A549 (cell line): ENCODE results near the gene CTNNBL1. TPM values are rescaled to one million over a fixed set of nuclear protein-coding genes. Genes with fewer than 3 reads are reported as not detected.

Experiments used
- ATAC-seq, 2 experiments: fragments of 200-7000 bp in 1 of 2; fragments of >200 bp in 1 of 2; cut with Nextera tagmentation in 1 of 2; cut with Tn5 transposase in 1 of 2; 3 replicates each; pipeline versions ENCODE4 v1.8.0 to v1.9.1; 2018 to 2020; ENCODE audit warnings: mild to moderate bottlenecking in 1 of 2, moderate library complexity in 1 of 2
- CTCF ChIA-PET: fragments of 300-600 bp; sonication (Branson Sonifier 250); formaldehyde crosslinking; extraction: SDS; loops from one replicate; lab custom pipeline; 2021; ENCODE audit warnings: antibody characterized with exemption, inconsistent platforms; lab: Yijun Ruan, JAX
- POLR2A ChIA-PET: fragments of 350-600 bp; formaldehyde crosslinking; extraction: SDS; loops from one replicate; lab custom pipeline; 2021; ENCODE audit warnings: antibody characterized with exemption, inconsistent platforms; lab: Yijun Ruan, JAX
- DNase-seq, 2 experiments: peaks; one replicate each; pipeline versions ENCODE4 v3.0.0 to v3.0.0-alpha.2; 2011 to 2016; ENCODE audit warnings: low read depth in 1 of 2, low spot score in 1 of 2
- FAIRE-seq: peaks from 2 replicates; lab custom pipeline; 2011; peaks lifted over from hg19 to GRCh38; lab: Jason Lieb, UNC
- H3K27ac ChIP-seq, 2 experiments: fragments of >200 bp; sonication (Bioruptor Twin); formaldehyde crosslinking; 3 replicates each; pipeline ENCODE4 v1.5.1; 2016 to 2017
- H3K4me1 ChIP-seq: fragments of >200 bp; sonication (Bioruptor Twin); formaldehyde crosslinking; 3 replicates; pipeline ENCODE4 v1.6.1; 2016
- H3K4me2 ChIP-seq: fragments of >200 bp; sonication (Bioruptor Twin); formaldehyde crosslinking; 3 replicates; pipeline ENCODE4 v1.6.1; 2016
- H3K4me3 ChIP-seq: fragments of >200 bp; sonication (Bioruptor Twin); formaldehyde crosslinking; 3 replicates; pipeline ENCODE4 v1.5.1; 2016
- H3K9me3 ChIP-seq: fragments of >200 bp; sonication (Bioruptor Twin); formaldehyde crosslinking; 3 replicates; pipeline ENCODE4 v1.6.1; 2016
- ATOH8 ChIP-seq: fragments of 250-450 bp; sonication (Bioruptor Pico); IDR thresholded peaks from 2 replicates; pipeline ENCODE4 v1.5.0; 2020; ENCODE audit warnings: low read depth, mild to moderate bottlenecking, moderate library complexity
- CBX2 ChIP-seq: fragments of 200-600 bp; sonication (generic); IDR thresholded peaks from 2 replicates; pipeline ENCODE4 v1.6.1; 2016; ENCODE audit warnings: low read depth, mild to moderate bottlenecking, borderline replicate concordance
- CBX8 ChIP-seq: fragments of 200-600 bp; sonication (generic); IDR thresholded peaks from 2 replicates; pipeline ENCODE4 v1.6.1; 2016
- CHD4 ChIP-seq: fragments of 200-600 bp; sonication (generic); IDR thresholded peaks from 2 replicates; pipeline ENCODE4 v1.6.1; 2016; ENCODE audit warnings: antibody characterized with exemption, mild to moderate bottlenecking, borderline replicate concordance
- E2F6 ChIP-seq: IDR thresholded peaks from 2 replicates; pipeline ENCODE4 v1.6.1; 2012; ENCODE audit warnings: low read depth, borderline replicate concordance
- EHMT2 ChIP-seq: fragments of 200-600 bp; sonication (generic); IDR thresholded peaks from 2 replicates; pipeline ENCODE4 v1.6.1; 2016; ENCODE audit warnings: antibody characterized with exemption, low read depth, mild to moderate bottlenecking, moderate library complexity
- EP300 ChIP-seq, 2 experiments: fragments of >200 bp; sonication (Bioruptor Twin); formaldehyde crosslinking; IDR thresholded peaks; 2 replicates in 1 of 2; 3 replicates in 1 of 2; pipeline ENCODE4 v1.6.1; 2016 to 2017
- ESRRA ChIP-seq: fragments of 150-350 bp; IDR thresholded peaks from 2 replicates; pipeline ENCODE4 v1.6.1; 2014; ENCODE audit warnings: mild to moderate bottlenecking, low read length, borderline replicate concordance
- FOSL2 ChIP-seq, 2 experiments: fragments of 450-650 bp in 1 of 2; fragments of >200 bp in 1 of 2; sonication (Bioruptor Twin) in 1 of 2; formaldehyde crosslinking; IDR thresholded peaks; 2 replicates each; pipeline versions ENCODE4 v1.5.0 to v1.6.1; 2016 to 2020; ENCODE audit warnings: mild to moderate bottlenecking in 1 of 2, moderate library complexity in 1 of 2
- FOXS1 ChIP-seq: fragments of 250-450 bp; sonication (Bioruptor Pico); IDR thresholded peaks from 2 replicates; pipeline ENCODE4 v1.5.0; 2020; ENCODE audit warnings: mild to moderate bottlenecking, moderate library complexity
- HDAC2 ChIP-seq: fragments of 200-600 bp; sonication (generic); IDR thresholded peaks from 2 replicates; pipeline ENCODE4 v1.6.1; 2016
- HES2 ChIP-seq: fragments of >200 bp; sonication (Bioruptor Twin); formaldehyde crosslinking; IDR thresholded peaks from 2 replicates; pipeline ENCODE4 v1.6.1; 2016
- HMGXB4 ChIP-seq: fragments of 250-450 bp; sonication (Bioruptor Pico); IDR thresholded peaks from 2 replicates; pipeline ENCODE4 v1.5.0; 2021; ENCODE audit warnings: mild to moderate bottlenecking, moderate library complexity, borderline replicate concordance
- HOXB13 ChIP-seq: fragments of 250-450 bp; sonication (Bioruptor Pico); IDR thresholded peaks from 2 replicates; pipeline ENCODE4 v1.5.0; 2020; ENCODE audit warnings: low read depth, mild to moderate bottlenecking, moderate library complexity
- JUNB ChIP-seq: fragments of >200 bp; sonication (Bioruptor Twin); formaldehyde crosslinking; IDR thresholded peaks from 2 replicates; pipeline ENCODE4 v1.6.1; 2016
- MAFK ChIP-seq: fragments of 450-650 bp; IDR thresholded peaks from 2 replicates; pipeline ENCODE4 v1.6.1; 2014; ENCODE audit not compliant: partially characterized antibody
- MAX ChIP-seq: IDR thresholded peaks from 2 replicates; pipeline ENCODE4 v1.6.1; 2012
- MYC ChIP-seq: IDR thresholded peaks from 2 replicates; pipeline ENCODE4 v1.6.1; 2012; ENCODE audit warnings: mild to moderate bottlenecking, inconsistent platforms, low read length, improper control_type of control experiment, borderline replicate concordance
- NPAS2 ChIP-seq: fragments of 250-450 bp; sonication (Bioruptor Pico); IDR thresholded peaks from 2 replicates; pipeline ENCODE4 v1.8.0; 2022; ENCODE audit warnings: mild to moderate bottlenecking, moderate library complexity, borderline replicate concordance
- NR3C1 ChIP-seq: fragments of >200 bp; sonication (Bioruptor Twin); formaldehyde crosslinking; IDR thresholded peaks from 3 replicates; pipeline ENCODE4 v1.6.1; 2017
- RAD21 ChIP-seq, 2 experiments: fragments of >200 bp in 1 of 2; sonication (Bioruptor Twin) in 1 of 2; formaldehyde crosslinking in 1 of 2; IDR thresholded peaks in 1 of 2; conservative IDR thresholded peaks in 1 of 2; 2 replicates in 1 of 2; 3 replicates in 1 of 2; pipeline ENCODE4 v1.6.1; 2012 to 2018; ENCODE audit warnings: inconsistent platforms in 1 of 2
- RCOR1 ChIP-seq: fragments of 150-350 bp; IDR thresholded peaks from 2 replicates; pipeline ENCODE4 v1.6.1; 2014; ENCODE audit warnings: antibody characterized with exemption, low read length, low read depth
- REST ChIP-seq: fragments of 200-600 bp; sonication (generic); IDR thresholded peaks from 2 replicates; pipeline ENCODE4 v1.6.1; 2016; ENCODE audit warnings: antibody characterized with exemption, mild to moderate bottlenecking, moderate library complexity
- TFCP2L1 ChIP-seq: fragments of 250-450 bp; sonication (Bioruptor Pico); IDR thresholded peaks from 2 replicates; pipeline ENCODE4 v1.5.0; 2021; ENCODE audit warnings: mild to moderate bottlenecking
- USF2 ChIP-seq: fragments of 450-650 bp; IDR thresholded peaks from 2 replicates; pipeline ENCODE4 v1.6.1; 2014; ENCODE audit warnings: antibody characterized with exemption
- ZC3H11A ChIP-seq: fragments of 450-650 bp; IDR thresholded peaks from 2 replicates; pipeline ENCODE4 v1.6.1; 2014; ENCODE audit warnings: antibody characterized with exemption, mild to moderate bottlenecking
- WGBS: methylation state at CpG from one replicate; pipeline ENCODE4 v1.1.6; 2017; ENCODE audit errors: missing lambda C conversion rate; 5-methylcytosine and 5-hydroxymethylcytosine counted together
- polyA plus RNA-seq, 4 experiments: library from polyadenylated mRNA; depleted of rRNA in 3 of 4; stranded (reverse); fragments of >200 nt; fragmentation: RNase III in 1 of 4; extraction: RNeasy Plus Mini Kit Qiagen cat#74134 plus additional on column Dnase treatment in 1 of 4; gene quantifications; 2 replicates in 3 of 4; 3 replicates in 1 of 4; pipeline ENCODE4 v1.2.3, GENCODE V29; 2011 to 2017

The CTNNBL1 gene
- polyA plus RNA-seq, 2 of the 4 experiments (the other 2 are of a cell fraction) = 41.0 to 59.9 TPM

GRCh38 chr20:37816726-37817125 lies 122.9 kb downstream of the CTNNBL1 start:
- no peak for FAIRE-seq

GRCh38 chr20:37821696-37822095 lies 127.9 kb downstream of the CTNNBL1 start:
- CTCF ChIA-PET = no interaction called here
- TF ChIP-seq RAD21 (conservative IDR thresholded peaks at IDR 0.05 in 1 of 2, IDR thresholded peaks at IDR 0.05 in 1 of 2) (no peak), MAFK (no peak), MAX (no peak), USF2 (no peak), E2F6 (no peak), CBX8 (no peak), CHD4 (no peak), EP300 (IDR thresholded peaks at IDR 0.05) (no peak)
- H3K9me3 ChIP-seq = no peaks in the 10 kb centered on the region
- no peak overlapping the region for H3K4me2 ChIP-seq
- ATAC-seq = no peak
- H3K4me1 ChIP-seq = 0 out of 3 replicates have a peak, but pooled peaks cover 3% of the 10 kb centered on the region
- FAIRE-seq = no peak
- no peak overlapping the region for H3K27ac ChIP-seq
- no peak overlapping the region for H3K4me3 ChIP-seq
- DNase-seq = no peak
- POLR2A ChIA-PET = no interaction called here

More at GRCh38 chr20:37816726-37817125, 122.9 kb downstream of the CTNNBL1 start:
- no peaks in the 10 kb centered on the region for H3K9me3 ChIP-seq
- ATAC-seq (no peak), DNase-seq (no peak)
- CTCF ChIA-PET = interaction anchor here (1.0 to 1.3 kb wide), 2 partner anchors 8 to 10 kb away, joined by 3 read pairs; no protein-coding TSS in a partner anchor
- H3K4me2 ChIP-seq = no peak overlapping the region
- no peak overlapping the region for H3K27ac ChIP-seq
- H3K4me3 ChIP-seq = no peak overlapping the region
- no peak for TF ChIP-seq MAFK
- no peak for TF ChIP-seq ATOH8 (CRISPR knock-in tag)
- TF ChIP-seq TFCP2L1 (CRISPR knock-in tag) = no peak
- no peak for TF ChIP-seq EP300 (IDR thresholded peaks at IDR 0.05)
- no peak for TF ChIP-seq JUNB
- TF ChIP-seq NR3C1 = no peak
- TF ChIP-seq HDAC2 = no peak
- TF ChIP-seq EHMT2 = no peak
- no peak for TF ChIP-seq REST
- no peak for TF ChIP-seq FOSL2 (IDR thresholded peaks at IDR 0.05)
- TF ChIP-seq FOSL2 (CRISPR knock-in tag; IDR thresholded peaks at IDR 0.05) = no peak
- no peak for TF ChIP-seq NPAS2 (CRISPR knock-in tag)
- POLR2A ChIA-PET = no interaction called here
- WGBS = 97% methylated on average over 2 of the region's 2 CpGs
- H3K4me1 ChIP-seq = 0 out of 3 replicates have a peak, but pooled peaks cover 2% of the 10 kb centered on the region

- H3K4me3 ChIP-seq = no peak overlapping the region
- H3K4me1 ChIP-seq = 0 out of 3 replicates have a peak, but pooled peaks cover 3% of the 10 kb centered on the region
- H3K9me3 ChIP-seq = no peaks in the 10 kb centered on the region
- 94% methylated on average over 6 of the region's 6 CpGs for WGBS
- H3K4me2 ChIP-seq = no peak overlapping the region
- ChIA-PET CTCF (interaction anchor here (1.0 kb wide), 1 partner anchor 28 kb away, joined by 4 read pairs; no protein-coding TSS in a partner anchor), POLR2A (no interaction called here)
- no peak for ATAC-seq
- no peak overlapping the region for H3K27ac ChIP-seq
- no peak for DNase-seq
- FAIRE-seq = no peak
- TF ChIP-seq HOXB13 (CRISPR knock-in tag) (no peak), RCOR1 (no peak), ZC3H11A (no peak), CBX2 (no peak), HES2 (no peak), ESRRA (no peak), MYC (no peak), MAX (no peak), FOXS1 (CRISPR knock-in tag) (no peak), HMGXB4 (CRISPR knock-in tag) (no peak), JUNB (no peak)
Measured at GRCh38 chr20:37822141-37822601, 128.3 kb downstream of the CTNNBL1 start.
